Endodermal cell (in vitro differentiated cells): Measurements from ENCODE around the gene PHOSPHO1. TPM values are rescaled to one million over a fixed set of nuclear protein-coding genes. Genes with fewer than 3 reads are reported as not detected.

Experiments used
- DNase-seq: peaks from one replicate; pipeline ENCODE4 v3.0.0-alpha.2; 2017
- H3K27ac ChIP-seq: 2 replicates; pipeline ENCODE4 v1.5.1; 2013; ENCODE audit warnings: mild to moderate bottlenecking, low read depth, low read length, moderate library complexity
- H3K27me3 ChIP-seq: 2 replicates; pipeline ENCODE4 v1.6.1; 2013; ENCODE audit warnings: mild to moderate bottlenecking, low read length, moderate library complexity; ENCODE audit not compliant: insufficient read depth, control insufficient read depth, poor library complexity, severe bottlenecking
- H3K36me3 ChIP-seq: 2 replicates; pipeline ENCODE4 v1.7.0; 2013; ENCODE audit warnings: mild to moderate bottlenecking, low read length, moderate library complexity; ENCODE audit not compliant: control insufficient read depth, insufficient read depth
- H3K4me1 ChIP-seq: one replicate; pipeline ENCODE4 v1.7.0; 2013; ENCODE audit warnings: low read length; ENCODE audit not compliant: control insufficient read depth, insufficient read depth
- H3K4me3 ChIP-seq: 2 replicates; pipeline ENCODE4 v1.5.1; 2013; ENCODE audit warnings: mild to moderate bottlenecking, low read length, moderate library complexity
- H3K9ac ChIP-seq: 2 replicates; pipeline ENCODE4 v1.6.1; 2013; ENCODE audit warnings: mild to moderate bottlenecking, low read length, moderate library complexity; ENCODE audit not compliant: poor library complexity, severe bottlenecking; ENCODE audit errors: extremely low read depth
- H3K9me3 ChIP-seq: 2 replicates; pipeline ENCODE4 v1.6.1; 2013; ENCODE audit warnings: mild to moderate bottlenecking, low read length, moderate library complexity; ENCODE audit not compliant: control insufficient read depth
- H3K27ac Mint-ChIP-seq: 2 replicates; pipeline ENCODE4 v1.8.0; 2020; ENCODE audit warnings: mixed read lengths
- H3K27me3 Mint-ChIP-seq: 2 replicates; pipeline ENCODE4 v1.8.0; 2021; ENCODE audit warnings: mild to moderate bottlenecking, mixed read lengths; ENCODE audit not compliant: insufficient read depth
- H3K36me3 Mint-ChIP-seq: 2 replicates; pipeline ENCODE4 v1.8.0; 2020; ENCODE audit warnings: low read depth, mixed read lengths
- H3K4me1 Mint-ChIP-seq: 2 replicates; pipeline ENCODE4 v1.8.0; 2020; ENCODE audit warnings: mixed read lengths
- H3K4me3 Mint-ChIP-seq: 2 replicates; pipeline ENCODE4 v1.8.0; 2020; ENCODE audit warnings: mild to moderate bottlenecking, moderate library complexity, mixed read lengths
- H3K9me3 Mint-ChIP-seq: 2 replicates; pipeline ENCODE4 v1.8.0; 2020; ENCODE audit warnings: mild to moderate bottlenecking, mixed read lengths
- WGBS, 2 experiments: methylation state at CpG; one replicate each; pipeline versions ENCODE4 v1.1.5 to v1.1.7; 2013; ENCODE audit warnings: missing lambda C conversion rate in 2 of 2, mixed read lengths in 1 of 2; ENCODE audit not compliant: insufficient coverage in 1 of 2, insufficient read length in 1 of 2; 5-methylcytosine and 5-hydroxymethylcytosine counted together
- total RNA-seq, 2 donors: library from RNA; stranded (reverse); fragmentation: NEBNext Ultra II Directional in 1 of 2; extraction: Animal tissue kit (Norgen Biotek cat#: 25700) in 1 of 2; gene quantifications; 2 replicates in 1 of 2; 3 replicates in 1 of 2; pipeline ENCODE4 v1.2.1, GENCODE V29; 2021
- TF ChIP-seq, protein P1 (sequence below): fragments of 200-600 bp; sonication (generic); conservative IDR thresholded peaks from 2 replicates; pipeline ENCODE4 v1.5.0; 2021; ENCODE audit warnings: antibody characterized with exemption, mild to moderate bottlenecking

The PHOSPHO1 gene
- total RNA-seq, 2 donors from 2014 or later: 0.82 to 1.3 TPM

DNA sequence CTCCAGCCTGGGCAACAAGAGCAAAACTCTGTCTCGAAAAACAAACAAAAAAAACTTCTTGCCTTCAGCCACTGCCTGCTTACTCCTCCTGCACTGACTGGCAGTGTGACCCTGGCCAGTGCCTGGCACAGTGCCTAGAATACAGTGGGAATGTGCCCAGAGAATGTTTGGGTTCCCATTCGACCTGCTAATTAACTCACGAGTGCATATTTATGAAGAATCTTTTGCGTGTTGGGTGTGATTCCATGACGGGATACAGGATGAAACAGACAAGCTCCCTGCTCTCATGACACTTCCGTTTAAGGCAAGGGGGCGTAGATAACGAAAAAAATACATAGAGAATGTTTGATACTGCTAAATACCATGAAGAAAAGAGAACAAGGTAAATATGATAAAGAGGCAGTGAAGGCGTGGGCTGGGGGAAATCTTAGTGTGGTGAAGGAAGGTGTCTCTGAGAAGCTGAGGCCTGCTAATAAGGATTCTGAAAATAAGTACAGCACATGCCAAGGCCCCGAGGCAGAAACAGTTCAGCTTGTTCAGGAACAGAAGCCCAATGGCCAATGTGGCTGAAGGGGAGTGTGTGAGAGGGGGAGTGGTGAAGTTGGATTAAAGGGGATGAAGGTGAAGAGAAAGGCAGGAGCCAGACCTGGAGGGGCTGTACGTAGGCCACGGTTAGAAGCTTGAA is 15.8 kb downstream of the PHOSPHO1 start:
- DNase-seq: no peak
- Mint-ChIP-seq H3K4me3 (no peak overlapping the region), H3K36me3 (no peaks in the 10 kb centered on the region), H3K27ac (no peak overlapping the region), H3K9me3 (no peaks in the 10 kb centered on the region), H3K4me1 (peaks cover 14% of the 10 kb centered on the region), H3K27me3 (peaks cover 9% of the 10 kb centered on the region)
- Histone ChIP-seq H3K27me3 (no peaks in the 10 kb centered on the region), H3K9ac (no peak overlapping the region), H3K36me3 (no peaks in the 10 kb centered on the region), H3K27ac (no peak overlapping the region), H3K4me1 (peaks cover 3% of the 10 kb centered on the region), H3K9me3 (no peaks in the 10 kb centered on the region), H3K4me3 (no peak overlapping the region)
- 85 to 86% methylated on average over 12 of the region's 12 CpGs for WGBS, 2 experiments
- TF ChIP-seq, protein P1, sequence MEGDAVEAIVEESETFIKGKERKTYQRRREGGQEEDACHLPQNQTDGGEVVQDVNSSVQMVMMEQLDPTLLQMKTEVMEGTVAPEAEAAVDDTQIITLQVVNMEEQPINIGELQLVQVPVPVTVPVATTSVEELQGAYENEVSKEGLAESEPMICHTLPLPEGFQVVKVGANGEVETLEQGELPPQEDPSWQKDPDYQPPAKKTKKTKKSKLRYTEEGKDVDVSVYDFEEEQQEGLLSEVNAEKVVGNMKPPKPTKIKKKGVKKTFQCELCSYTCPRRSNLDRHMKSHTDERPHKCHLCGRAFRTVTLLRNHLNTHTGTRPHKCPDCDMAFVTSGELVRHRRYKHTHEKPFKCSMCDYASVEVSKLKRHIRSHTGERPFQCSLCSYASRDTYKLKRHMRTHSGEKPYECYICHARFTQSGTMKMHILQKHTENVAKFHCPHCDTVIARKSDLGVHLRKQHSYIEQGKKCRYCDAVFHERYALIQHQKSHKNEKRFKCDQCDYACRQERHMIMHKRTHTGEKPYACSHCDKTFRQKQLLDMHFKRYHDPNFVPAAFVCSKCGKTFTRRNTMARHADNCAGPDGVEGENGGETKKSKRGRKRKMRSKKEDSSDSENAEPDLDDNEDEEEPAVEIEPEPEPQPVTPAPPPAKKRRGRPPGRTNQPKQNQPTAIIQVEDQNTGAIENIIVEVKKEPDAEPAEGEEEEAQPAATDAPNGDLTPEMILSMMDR: no peak

DNA sequence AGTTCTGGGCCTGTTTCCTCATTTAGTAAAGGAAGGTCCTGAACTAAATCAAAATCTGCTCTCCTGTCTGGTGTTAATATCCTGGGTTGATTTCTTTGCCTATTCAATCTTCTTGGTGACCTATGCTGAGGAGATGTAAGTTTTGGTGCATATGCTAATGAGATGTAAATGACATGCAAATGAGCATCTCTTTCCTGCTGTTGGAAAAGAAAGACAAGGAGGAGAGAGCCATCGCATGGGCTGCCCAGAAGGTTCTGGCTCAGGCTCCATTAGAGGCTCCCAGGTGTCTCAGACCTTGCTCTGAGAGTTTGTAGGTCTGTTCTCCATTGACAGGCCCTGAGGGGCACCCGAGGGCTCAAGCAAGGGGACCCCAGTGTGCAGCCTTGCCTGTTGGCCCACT is 16.7 kb downstream of the PHOSPHO1 start:
- WGBS, 2 experiments: 94% methylated on average over 2 of the region's 2 CpGs; no CpG with 5 or more reads in 1 of the 2 experiments
- Histone ChIP-seq H3K27me3 (no peaks in the 10 kb centered on the region), H3K4me1 (peaks cover 3% of the 10 kb centered on the region), H3K9me3 (no peaks in the 10 kb centered on the region), H3K27ac (no peak overlapping the region), H3K4me3 (no peak overlapping the region), H3K9ac (no peak overlapping the region), H3K36me3 (no peaks in the 10 kb centered on the region)
- TF ChIP-seq, protein P1: no peak
- no peaks in the 10 kb centered on the region for H3K9me3 Mint-ChIP-seq
- no peak for DNase-seq
- no peak overlapping the region for H3K4me3 Mint-ChIP-seq
- peaks cover 21% of the 10 kb centered on the region for H3K4me1 Mint-ChIP-seq
- no peak overlapping the region for H3K27ac Mint-ChIP-seq
- H3K36me3 Mint-ChIP-seq: no peaks in the 10 kb centered on the region
- peaks cover 5% of the 10 kb centered on the region for H3K27me3 Mint-ChIP-seq

DNA sequence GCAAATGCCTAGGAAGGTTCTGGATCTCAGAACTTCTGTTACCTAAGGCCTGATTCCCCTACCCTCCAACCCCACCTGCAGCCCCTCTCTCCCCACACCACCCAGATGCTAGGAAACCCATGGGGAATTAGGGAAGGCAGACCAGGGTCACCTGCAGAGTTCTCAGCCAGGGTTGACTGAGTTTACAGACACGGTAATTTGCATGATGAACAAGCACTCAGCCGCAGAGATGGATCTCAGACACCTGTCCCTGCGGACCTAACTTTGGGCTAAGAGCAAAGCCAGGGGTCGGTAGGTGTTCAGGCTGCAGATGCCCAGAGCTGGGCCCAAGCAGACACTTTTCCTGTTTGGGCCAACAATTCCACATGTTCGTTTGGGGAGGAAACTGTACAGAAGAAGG is 17.2 kb downstream of the PHOSPHO1 start:
- WGBS, 2 experiments: 76 to 88% methylated on average over 5 of the region's 5 CpGs
- no peaks in the 10 kb centered on the region for H3K36me3 Mint-ChIP-seq
- Histone ChIP-seq H3K4me1 (peaks cover 3% of the 10 kb centered on the region), H3K36me3 (no peaks in the 10 kb centered on the region), H3K9ac (no peak overlapping the region), H3K27me3 (no peaks in the 10 kb centered on the region), H3K4me3 (no peak overlapping the region), H3K9me3 (no peaks in the 10 kb centered on the region), H3K27ac (no peak overlapping the region)
- TF ChIP-seq, protein P1: no peak
- no peak overlapping the region for H3K4me3 Mint-ChIP-seq
- DNase-seq: no peak
- peaks cover 24% of the 10 kb centered on the region for H3K4me1 Mint-ChIP-seq
- peaks cover 5% of the 10 kb centered on the region for H3K27me3 Mint-ChIP-seq
- H3K9me3 Mint-ChIP-seq: no peaks in the 10 kb centered on the region
- no peak overlapping the region for H3K27ac Mint-ChIP-seq
